T47D (cell line): ENCODE measurements around the gene DGKK.
"Not testable (repeated sequence)": the region's sequence is repeated elsewhere in the genome, so short reads cannot be mapped to it uniquely, and the experiment has no call there.

ENCODE experiments used
- DNase-seq, 2 experiments: peaks; one replicate each; pipeline versions ENCODE4 v3.0.0 to v3.0.0-alpha.2; 2011 to 2012; ENCODE audit warnings: low read depth in 1 of 2, low spot score in 1 of 2
- JUND ChIP-seq: IDR thresholded peaks from 2 replicates; pipeline ENCODE4 v1.6.1; 2012; ENCODE audit warnings: low read depth
- in situ Hi-C: cut with HindIII; loops from 2 replicates; pipeline ENCODE4 v1.10.0; 2016; ENCODE audit warnings: low sequenced_read_pairs, low pct_unique_long_range_greater_than_20kb

Gene DGKK

GRCh38 chrX:50402886-50403285 is 67.7 kb downstream of the DGKK start:
- in situ Hi-C loops: no loop called here
- no peak for TF ChIP-seq JUND
- no peak for DNase-seq

- no peak for TF ChIP-seq JUND
- in situ Hi-C loops: no loop called here
- no peak for DNase-seq
Measured at GRCh38 chrX:50393902-50394301, 76.7 kb downstream of the DGKK start.

GRCh38 chrX:50386520-50386919 is 84.1 kb downstream of the DGKK start:
- in situ Hi-C loops: no loop called here
- no peak for TF ChIP-seq JUND

GRCh38 chrX:50381729-50382415 is 88.8 kb downstream of the DGKK start:
- TF ChIP-seq JUND: no peak
- no peak for DNase-seq
- in situ Hi-C loops: no loop called here

More at GRCh38 chrX:50386520-50386919, 84.1 kb downstream of the DGKK start:
- no peak for DNase-seq

- no peak for DNase-seq
- TF ChIP-seq JUND: no peak
- in situ Hi-C loops: no loop called here
Measured at GRCh38 chrX:50375481-50376267, 95.0 kb downstream of the DGKK start.

- no peak for TF ChIP-seq JUND
- DNase-seq: no peak
- in situ Hi-C loops: no loop called here
Measured at GRCh38 chrX:50372966-50373365, 97.7 kb downstream of the DGKK start.

GRCh38 chrX:50343917-50344316 is 126.7 kb downstream of the DGKK start:
- no peak for DNase-seq
- in situ Hi-C loops: no loop called here
- no peak for TF ChIP-seq JUND

GRCh38 chrX:50333308-50333707 is 137.3 kb downstream of the DGKK start:
- no peak for DNase-seq
- in situ Hi-C loops: no loop called here

GRCh38 chrX:50332668-50333067 is 138.0 kb downstream of the DGKK start:
- DNase-seq, in situ Hi-C loops: not testable (repeated sequence)

More at GRCh38 chrX:50333308-50333707, 137.3 kb downstream of the DGKK start:
- TF ChIP-seq JUND: no peak

- DNase-seq: no peak
- no peak for TF ChIP-seq JUND
- in situ Hi-C loops: no loop called here
Measured at GRCh38 chrX:50327235-50327634, 143.4 kb downstream of the DGKK start.
